Right lobe of liver (tissue), 6 donors: ENCODE measurements around the gene ZNF280D. TPM values are rescaled to one million over a fixed set of nuclear protein-coding genes. Genes with fewer than 3 reads are reported as not detected.

ENCODE experiments used
- ATAC-seq, 4 donors: fragments of 200-7000 bp; cut with Tn5 transposase; one replicate each; pipeline ENCODE4 v1.9.1; 2020; ENCODE audit warnings: mild to moderate bottlenecking in 4 of 4, moderate library complexity in 4 of 4
- DNase-seq, 3 donors: peaks; one replicate each; pipeline ENCODE4 v3.0.0-alpha.2; 2020
- H3K27ac ChIP-seq, 3 donors: fragments of 200-600 bp; one replicate each; pipeline ENCODE4 v1.8.0; 2022
- H3K27me3 ChIP-seq, 2 donors: fragments of 200-600 bp; one replicate each; pipeline ENCODE4 v1.8.0; 2022
- H3K36me3 ChIP-seq, 4 donors: fragments of 200-600 bp; sonication (generic) in 1 of 4; one replicate each; pipeline versions ENCODE4 v1.5.1 to v1.8.0; 2017 to 2022; ENCODE audit warnings: control low read depth in 1 of 4
- H3K4me1 ChIP-seq, 4 donors: fragments of 200-600 bp; sonication (generic) in 1 of 4; one replicate each; pipeline versions ENCODE4 v1.5.1 to v1.8.0; 2017 to 2022; ENCODE audit warnings: control low read depth in 1 of 4
- H3K4me3 ChIP-seq, 3 donors: fragments of 200-600 bp; one replicate each; pipeline ENCODE4 v1.8.0; 2022
- H3K9me3 ChIP-seq, 4 donors: fragments of 200-600 bp; sonication (generic) in 1 of 4; one replicate each; pipeline versions ENCODE4 v1.5.1 to v1.8.0; 2017 to 2022; ENCODE audit warnings: control low read depth in 1 of 4
- POLR2A ChIP-seq: fragments of 450-650 bp; IDR thresholded peaks from one replicate; pipeline ENCODE4 v1.6.1; 2017; ENCODE audit warnings: antibody characterized with exemption, mild to moderate bottlenecking
- WGBS: methylation state at CpG from one replicate; pipeline ENCODE4 v1.1.6; 2018; ENCODE audit warnings: low coverage, low lambda C conversion rate; ENCODE audit not compliant: insufficient coverage; ENCODE audit errors: missing lambda C conversion rate; 5-methylcytosine and 5-hydroxymethylcytosine counted together
- intact Hi-C, 2 donors: fragments of 100-400 bp; cut with DNase I; formaldehyde crosslinking; loops; one replicate each; pipeline versions ENCODE4 v1.11.2 to v1.14.1; 2022
- total RNA-seq, 6 experiments: library from RNA; depleted of rRNA in 2 of 6; stranded (reverse); fragments of >200 nt in 2 of 6; fragmentation: NEBNext Ultra II Directional in 3 of 6; extraction: Animal tissue kit (Norgen Biotek cat#: 25700) in 3 of 6; gene quantifications; one replicate each; pipeline versions ENCODE4 v1.1.0 to v1.2.4, GENCODE V29; 2016 to 2023
- TF ChIP-seq, protein P1 (sequence below), 4 donors: fragments of 200-600 bp in 3 of 4; fragments of 450-650 bp in 1 of 4; IDR thresholded peaks; one replicate each; pipeline versions ENCODE4 v1.5.1 to v1.8.0; 2016 to 2022; ENCODE audit warnings: antibody characterized with exemption in 4 of 4, mild to moderate bottlenecking in 2 of 4
- donor health status: DM: no; HTN: yes; CAD: no.
- donor health status: DM: no; HTN: no; CAD: no.
- donor health status: DM: no; HTN: no; CAD: no.
- donor health status: DM: no; HTN: yes; CAD: no.
- donor health status: DM: no; HTN: yes; CAD: no.

ZNF280D gene
- total RNA-seq, 6 experiments from 2014 or later: 18.2 to 34.0 (median 18.7) TPM

DNA sequence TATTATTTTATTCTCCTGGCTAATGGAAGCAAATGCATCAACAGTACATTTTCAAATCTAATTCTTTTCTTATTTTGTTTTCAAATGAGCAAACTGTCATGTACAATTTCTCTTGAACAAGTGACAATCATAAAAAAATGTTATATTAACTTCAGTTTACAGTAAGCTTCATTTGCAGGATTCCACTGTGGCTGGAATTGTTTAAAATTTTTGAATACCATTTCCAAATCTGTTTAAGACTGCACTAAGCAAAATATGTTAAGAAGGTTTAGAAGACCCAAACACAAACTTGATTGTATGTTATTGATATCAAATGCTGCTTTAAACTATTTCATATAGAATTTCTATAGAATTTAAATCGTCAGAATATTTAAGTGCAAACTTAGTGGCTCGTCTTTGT is 92.8 kb downstream of the ZNF280D start:
- TF ChIP-seq, protein P1, sequence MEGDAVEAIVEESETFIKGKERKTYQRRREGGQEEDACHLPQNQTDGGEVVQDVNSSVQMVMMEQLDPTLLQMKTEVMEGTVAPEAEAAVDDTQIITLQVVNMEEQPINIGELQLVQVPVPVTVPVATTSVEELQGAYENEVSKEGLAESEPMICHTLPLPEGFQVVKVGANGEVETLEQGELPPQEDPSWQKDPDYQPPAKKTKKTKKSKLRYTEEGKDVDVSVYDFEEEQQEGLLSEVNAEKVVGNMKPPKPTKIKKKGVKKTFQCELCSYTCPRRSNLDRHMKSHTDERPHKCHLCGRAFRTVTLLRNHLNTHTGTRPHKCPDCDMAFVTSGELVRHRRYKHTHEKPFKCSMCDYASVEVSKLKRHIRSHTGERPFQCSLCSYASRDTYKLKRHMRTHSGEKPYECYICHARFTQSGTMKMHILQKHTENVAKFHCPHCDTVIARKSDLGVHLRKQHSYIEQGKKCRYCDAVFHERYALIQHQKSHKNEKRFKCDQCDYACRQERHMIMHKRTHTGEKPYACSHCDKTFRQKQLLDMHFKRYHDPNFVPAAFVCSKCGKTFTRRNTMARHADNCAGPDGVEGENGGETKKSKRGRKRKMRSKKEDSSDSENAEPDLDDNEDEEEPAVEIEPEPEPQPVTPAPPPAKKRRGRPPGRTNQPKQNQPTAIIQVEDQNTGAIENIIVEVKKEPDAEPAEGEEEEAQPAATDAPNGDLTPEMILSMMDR (IDR thresholded peaks at IDR 0.05): no peak
- no peak for TF ChIP-seq POLR2A
- no peak for ATAC-seq
- Histone ChIP-seq H3K27me3 (no peaks in the 10 kb centered on the region), H3K36me3 (peaks cover 0 to 4% (median 0%) of the 10 kb centered on the region in 4 donors), H3K9me3 (no peaks in the 10 kb centered on the region), H3K27ac (no peak overlapping the region), H3K4me3 (no peak overlapping the region), H3K4me1 (no peaks in the 10 kb centered on the region)
- intact Hi-C loops: no loop called here
- DNase-seq: no peak
- WGBS: 92% methylated on average over 2 of the region's 2 CpGs

GRCh38 chr15:56640127-56640526 is 93.2 kb downstream of the ZNF280D start:
- no peaks in the 10 kb centered on the region for H3K4me1 ChIP-seq
- intact Hi-C loops: no loop called here
- no peak overlapping the region for H3K27ac ChIP-seq
- H3K4me3 ChIP-seq: no peak overlapping the region
- H3K27me3 ChIP-seq: no peaks in the 10 kb centered on the region
- TF ChIP-seq, protein P1 (IDR thresholded peaks at IDR 0.05): no peak
- TF ChIP-seq POLR2A: no peak
- ATAC-seq (no peak), DNase-seq (no peak)
- peaks cover 0 to 4% (median 0%) of the 10 kb centered on the region in 4 donors for H3K36me3 ChIP-seq
- no peaks in the 10 kb centered on the region for H3K9me3 ChIP-seq

DNA sequence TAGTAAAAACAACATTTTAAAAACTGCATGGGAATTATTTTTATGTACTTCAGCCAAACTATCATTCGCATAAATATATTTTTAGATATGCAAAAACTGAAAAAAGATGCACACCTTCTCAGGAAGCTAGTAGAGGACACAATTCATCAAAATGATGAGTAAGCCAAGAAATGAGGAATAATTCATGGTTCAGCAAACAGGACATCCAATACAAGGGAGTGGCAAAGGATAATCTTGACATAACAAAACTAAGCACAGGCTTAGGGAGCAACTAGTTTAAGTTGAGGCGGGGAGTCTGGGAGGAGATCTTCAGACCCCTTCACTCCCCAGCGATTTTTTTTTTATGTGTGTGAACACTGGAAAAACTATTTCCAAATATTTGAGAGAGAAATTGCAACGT is 93.7 kb downstream of the ZNF280D start:
- DNase-seq (no peak), ATAC-seq (no peak)
- no peaks in the 10 kb centered on the region for H3K4me1 ChIP-seq
- H3K27ac ChIP-seq: no peak overlapping the region
- intact Hi-C loops: no loop called here
- WGBS: 90% methylated on average over 4 of the region's 4 CpGs
- H3K9me3 ChIP-seq: no peaks in the 10 kb centered on the region
- H3K36me3 ChIP-seq: peaks cover 0 to 4% (median 0%) of the 10 kb centered on the region in 4 donors
- no peak overlapping the region for H3K4me3 ChIP-seq
- H3K27me3 ChIP-seq: no peaks in the 10 kb centered on the region
- no peak for TF ChIP-seq POLR2A
- TF ChIP-seq, protein P1 (IDR thresholded peaks at IDR 0.05): no peak

DNA sequence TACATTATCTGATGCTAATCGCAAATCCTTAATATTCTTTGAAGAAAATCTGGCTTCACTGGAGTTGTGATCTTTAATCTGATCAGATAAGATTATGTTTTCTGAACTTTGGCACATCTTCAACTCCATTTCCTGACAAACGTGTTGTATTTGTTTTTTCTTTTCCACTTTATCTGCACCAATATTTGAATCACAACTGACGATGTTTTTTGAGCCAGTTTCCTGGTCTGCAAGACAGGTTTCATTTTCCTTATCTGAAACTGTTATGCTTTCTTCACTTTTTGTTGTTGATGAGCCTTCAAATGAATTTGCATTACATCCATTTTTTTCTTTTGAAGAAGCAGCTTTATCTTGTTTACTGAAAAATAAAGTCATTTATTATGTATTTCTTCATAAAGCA is 101.5 kb downstream of the ZNF280D start:
- Histone ChIP-seq H3K36me3 (no peaks in the 10 kb centered on the region), H3K27ac (peak overlapping the region in 1 of 3 donors; percentile 20), H3K4me3 (no peak overlapping the region), H3K4me1 (peaks cover 0 to 3% (median 0%) of the 10 kb centered on the region in 4 donors), H3K9me3 (no peaks in the 10 kb centered on the region), H3K27me3 (no peaks in the 10 kb centered on the region)
- ATAC-seq (peak in 3 of 4 donors; percentile 36 to 75 (median 52)), DNase-seq (no peak)
- whole genome bisulfite sequencing: 28% methylated on average over 3 of the region's 3 CpGs
- intact Hi-C loops: no loop called here
- TF ChIP-seq POLR2A: no peak
- TF ChIP-seq, protein P1 (IDR thresholded peaks at IDR 0.05): no peak

DNA sequence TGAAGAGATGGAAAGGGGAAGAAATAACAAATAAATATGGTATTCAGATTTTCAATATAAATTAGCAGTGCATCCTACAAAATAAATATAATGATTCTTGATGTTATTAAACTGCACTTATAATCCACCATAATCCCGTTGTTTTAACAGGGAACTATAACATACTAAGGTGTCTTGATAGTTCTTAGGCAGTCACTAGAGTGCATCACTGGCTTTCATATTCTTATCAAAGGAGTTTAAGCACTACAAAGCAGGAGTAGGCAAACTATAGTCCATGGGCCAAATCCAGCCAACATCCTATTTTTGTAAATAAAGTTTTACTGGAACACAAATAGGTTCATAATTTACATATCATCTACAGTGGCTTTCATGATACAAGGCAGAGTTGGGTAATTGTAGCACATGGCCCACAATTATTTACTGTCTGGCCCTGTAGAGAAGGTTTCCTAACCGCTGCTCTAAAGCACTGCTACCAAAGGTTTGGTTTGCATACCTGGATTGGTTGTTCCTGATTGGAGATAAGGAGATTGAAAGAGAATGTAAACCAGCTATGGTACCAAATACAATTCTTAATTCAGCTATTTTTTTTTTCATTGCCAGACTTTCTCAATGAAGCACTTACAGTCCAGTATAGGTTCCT is 104.3 kb downstream of the ZNF280D start:
- H3K36me3 ChIP-seq: no peaks in the 10 kb centered on the region
- H3K9me3 ChIP-seq: no peaks in the 10 kb centered on the region
- no peak overlapping the region for H3K4me3 ChIP-seq
- DNase-seq (no peak), ATAC-seq (peak; percentile 48 to 89 (median 67))
- no peak for TF ChIP-seq POLR2A
- TF ChIP-seq, protein P1 (IDR thresholded peaks at IDR 0.05): no peak
- no peaks in the 10 kb centered on the region for H3K27me3 ChIP-seq
- H3K4me1 ChIP-seq: peaks cover 0 to 3% (median 0%) of the 10 kb centered on the region in 4 donors
- H3K27ac ChIP-seq: no peak overlapping the region
- intact Hi-C loops: no loop called here
- WGBS: 66% methylated on average over 2 of the region's 2 CpGs
